SW480 (cell line): ENCODE data around the gene MDK.

Experiments used
- DNase-seq: peaks from one replicate; pipeline ENCODE4 v3.0.0-alpha.2; 2016; ENCODE audit warnings: low spot score

MDK gene

DNA sequence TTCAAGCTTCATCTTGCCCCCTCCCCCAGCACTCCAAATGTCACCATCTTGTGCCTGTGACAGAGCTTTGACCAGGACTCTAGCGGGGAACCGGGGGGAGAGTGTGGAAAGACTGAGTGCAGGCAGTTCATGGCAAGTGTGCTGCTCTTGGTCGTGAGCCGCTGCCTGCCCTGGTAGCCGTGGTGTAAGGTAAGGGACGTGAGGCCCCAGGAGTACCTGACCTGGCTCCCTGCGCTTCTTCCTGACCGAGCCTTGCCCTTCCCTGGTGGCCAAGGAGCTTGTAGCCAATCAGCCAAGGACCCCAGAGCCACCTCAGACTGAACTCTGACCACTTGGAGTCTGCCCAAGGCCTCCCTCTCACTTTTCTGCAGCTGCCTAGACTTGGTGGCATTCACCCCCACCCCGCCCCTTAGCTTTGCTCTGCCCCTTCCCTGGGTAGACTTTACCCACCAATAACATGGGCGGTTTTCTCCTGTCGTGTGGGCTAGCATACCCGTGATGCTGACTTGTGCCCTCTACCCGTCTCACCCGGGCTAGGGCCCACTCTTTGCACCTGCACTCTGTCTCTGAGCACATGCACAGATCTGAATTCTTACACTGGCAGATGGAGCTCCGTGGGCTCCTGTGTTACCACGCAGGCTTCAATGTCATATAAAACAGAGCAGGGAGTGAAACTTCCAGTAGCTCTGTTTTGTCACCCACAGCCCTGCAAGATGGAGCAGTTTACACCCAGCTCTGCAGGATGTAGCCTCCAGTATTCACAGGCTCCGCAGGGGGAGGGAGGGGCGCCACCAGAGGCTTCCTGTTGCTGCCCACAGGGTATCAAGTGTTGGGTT is 32.7 kb upstream of the MDK start:
- no peak for DNase-seq

DNA sequence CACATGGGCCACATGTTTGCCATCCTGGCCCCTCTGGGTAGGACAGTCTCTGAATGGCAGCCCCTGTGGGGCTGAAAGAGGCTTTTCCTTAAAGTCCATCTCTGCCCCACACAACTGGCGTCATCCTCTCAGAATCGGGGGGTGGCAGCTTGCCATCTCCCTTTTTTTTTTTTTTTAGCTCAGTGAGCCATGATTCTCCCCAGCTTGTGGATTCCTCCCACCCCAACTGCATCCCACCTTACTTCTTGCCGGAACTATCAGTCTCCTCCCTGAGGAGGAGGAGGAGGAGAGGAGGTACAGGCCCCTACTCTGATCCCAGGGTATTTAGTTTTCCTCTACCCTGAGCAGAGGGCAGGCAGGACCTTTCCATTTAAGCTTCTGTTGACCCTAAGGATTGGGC is 30.8 kb upstream of the MDK start:
- no peak for DNase-seq

DNA sequence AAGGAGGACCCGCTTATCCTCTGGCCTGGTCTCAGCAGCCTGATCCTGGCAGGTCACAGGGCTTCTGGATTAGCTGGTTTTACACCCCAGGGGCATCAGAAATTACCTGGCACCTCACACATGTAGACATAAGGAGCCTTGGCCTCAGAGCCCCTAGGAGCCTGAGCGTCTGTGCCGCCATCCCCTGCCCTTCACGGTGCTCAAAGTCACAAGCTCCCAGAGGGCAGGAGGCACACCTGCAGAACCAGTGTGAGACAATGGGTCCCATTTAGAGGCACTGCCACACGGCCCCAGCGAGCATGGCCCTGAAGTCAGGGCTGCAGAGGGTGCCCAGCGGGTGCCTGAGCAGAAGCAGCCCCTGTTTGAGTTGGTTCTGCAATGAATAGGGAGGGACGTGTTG is 30.3 kb upstream of the MDK start:
- no peak for DNase-seq

DNA sequence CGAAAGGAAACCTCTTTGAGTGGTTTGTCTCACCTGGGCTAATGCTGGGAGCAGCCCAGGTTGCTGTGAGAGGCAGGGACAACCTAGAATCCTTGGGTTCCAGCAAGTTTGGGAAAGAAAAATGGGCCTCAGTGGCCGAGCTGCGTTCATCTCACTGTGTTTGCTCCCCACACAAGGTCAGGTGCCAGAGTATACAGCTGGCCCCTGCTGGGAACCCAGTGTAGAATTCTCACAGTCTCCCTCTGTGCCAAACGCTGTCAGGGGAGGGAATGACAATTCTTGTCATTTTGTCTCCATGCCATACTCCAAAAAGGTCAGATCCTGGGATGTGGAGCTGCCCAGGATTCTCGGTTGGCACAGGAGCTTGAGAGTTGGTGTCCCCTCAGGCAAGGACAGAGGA is 29.9 kb upstream of the MDK start:
- no peak for DNase-seq

DNA sequence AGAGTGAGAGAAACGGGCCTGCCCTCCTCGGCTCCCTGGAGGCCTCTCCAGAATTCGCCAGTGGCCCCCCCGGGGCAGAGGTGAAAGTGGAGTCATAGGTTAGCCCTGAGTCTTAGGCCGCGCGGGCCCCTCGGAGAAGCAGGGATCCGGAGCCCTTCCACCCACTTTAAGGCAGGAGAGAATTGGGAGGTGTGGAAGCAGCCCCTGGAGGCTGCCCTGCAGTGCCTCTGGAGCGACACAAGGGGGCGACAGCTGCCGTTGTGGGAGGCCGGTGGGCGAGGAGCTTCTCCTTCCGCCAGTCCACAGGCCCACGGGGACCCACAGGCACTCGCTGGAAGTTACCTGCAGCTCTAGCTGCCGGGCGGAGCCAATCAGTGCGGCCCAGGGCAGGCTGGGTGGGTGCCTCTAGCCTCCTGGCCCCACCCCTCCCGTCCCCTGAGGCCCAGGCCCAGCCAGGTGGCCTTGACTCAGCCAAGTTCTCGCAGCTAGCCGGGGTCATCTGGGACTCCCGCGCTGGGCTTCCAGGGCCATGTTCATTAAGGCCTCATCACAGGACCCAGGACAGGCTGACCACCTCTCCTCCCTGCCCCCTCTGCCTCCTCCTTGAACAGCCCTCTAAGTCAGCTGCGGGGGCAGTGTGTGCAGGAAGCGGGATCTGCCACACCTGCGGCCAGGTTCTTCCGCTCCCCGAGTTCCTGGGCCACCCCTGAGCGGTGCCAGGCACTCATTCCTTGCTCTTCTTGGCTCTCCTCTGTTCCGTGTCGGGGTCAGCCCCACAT is 29.2 kb upstream of the MDK start:
- no peak for DNase-seq

DNA sequence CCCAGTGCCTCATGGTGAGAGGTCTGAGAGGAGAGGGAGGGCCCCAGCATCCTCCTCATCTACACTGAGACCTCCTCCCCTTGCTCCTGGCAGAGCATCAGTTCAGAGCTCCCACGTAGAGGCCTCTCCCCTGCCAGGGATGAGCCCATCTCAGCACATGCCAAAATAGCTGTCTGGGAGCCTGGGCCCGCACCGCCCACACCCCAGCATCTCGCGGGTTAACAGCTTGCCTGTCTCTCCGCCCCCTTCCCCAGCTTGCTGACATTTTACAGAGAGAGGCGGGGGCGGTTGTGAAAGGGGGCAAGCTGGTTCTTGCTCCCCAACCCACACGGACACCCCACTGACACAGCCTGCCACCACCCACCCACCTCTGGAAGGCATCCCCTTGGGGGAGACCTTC is 27.8 kb upstream of the MDK start:
- no peak for DNase-seq

DNA sequence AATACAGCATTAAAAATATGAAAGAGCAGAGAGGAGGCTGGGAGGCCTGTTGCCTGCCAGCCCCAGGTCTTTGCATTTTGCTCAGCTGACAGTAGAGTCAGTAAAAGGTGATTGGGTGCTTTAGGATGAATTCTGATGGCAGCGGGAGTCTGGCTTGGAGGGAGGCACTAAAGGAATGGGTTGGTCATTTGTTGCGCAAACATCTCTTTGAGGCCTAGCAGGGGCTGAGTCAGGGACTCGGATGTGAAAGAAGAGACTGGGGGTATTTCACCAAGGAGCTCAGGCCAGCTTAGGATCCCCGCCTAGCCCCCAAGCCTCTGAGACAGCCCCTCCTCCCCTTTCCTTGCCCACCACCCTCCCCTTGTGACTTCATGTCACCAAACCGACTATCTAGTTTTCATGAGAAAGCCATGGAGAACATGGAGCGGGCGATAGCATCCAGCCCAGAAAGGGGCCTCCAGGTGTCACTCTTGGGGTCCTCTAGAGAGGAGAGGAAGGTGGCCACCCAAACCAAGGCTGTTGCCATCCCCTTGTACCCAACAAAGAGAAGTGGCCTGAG is 24.5 kb upstream of the MDK start:
- DNase-seq = no peak

DNA sequence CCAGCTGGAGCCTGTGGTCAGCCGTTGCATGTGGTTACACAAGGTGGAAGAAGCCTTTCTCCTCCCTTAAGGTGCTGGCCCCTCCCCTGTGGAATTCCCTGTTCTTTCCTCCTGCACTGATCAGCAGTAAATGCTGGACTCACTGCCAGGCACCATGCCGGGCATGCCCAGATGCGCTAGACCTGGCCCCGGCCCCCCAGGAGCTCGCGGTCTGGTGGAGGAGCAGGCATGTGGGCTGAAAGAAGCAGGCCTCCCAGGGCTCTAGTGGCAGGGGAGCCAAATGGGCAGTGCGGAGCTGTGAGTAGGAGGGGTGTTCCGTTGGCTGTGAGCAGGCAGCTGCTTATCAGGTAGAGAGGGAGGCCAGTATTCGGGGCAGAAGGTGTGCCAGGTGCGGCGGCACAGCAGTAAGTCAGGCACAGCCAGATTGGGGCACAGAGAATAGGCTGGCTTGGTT is 24.0 kb upstream of the MDK start:
- no peak for DNase-seq

DNA sequence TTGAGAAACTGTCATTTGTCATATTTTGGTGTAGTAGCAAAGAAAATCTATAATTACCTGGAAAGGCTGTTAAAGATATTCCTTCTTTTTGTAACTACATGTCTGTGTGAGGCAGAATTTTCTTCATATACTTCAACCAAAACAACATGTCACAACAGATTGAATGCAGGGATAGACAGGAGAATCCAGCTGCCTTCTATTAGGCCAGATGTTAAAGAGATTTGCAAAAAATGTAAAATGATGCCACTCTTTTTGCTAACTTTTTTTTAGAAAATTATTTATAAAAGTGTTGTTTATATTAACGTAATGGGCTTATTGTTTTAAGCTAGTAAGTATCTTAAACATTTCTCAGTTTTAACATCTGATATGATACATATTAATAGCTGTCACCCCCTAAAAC is 21.5 kb upstream of the MDK start:
- DNase-seq = no peak

DNA sequence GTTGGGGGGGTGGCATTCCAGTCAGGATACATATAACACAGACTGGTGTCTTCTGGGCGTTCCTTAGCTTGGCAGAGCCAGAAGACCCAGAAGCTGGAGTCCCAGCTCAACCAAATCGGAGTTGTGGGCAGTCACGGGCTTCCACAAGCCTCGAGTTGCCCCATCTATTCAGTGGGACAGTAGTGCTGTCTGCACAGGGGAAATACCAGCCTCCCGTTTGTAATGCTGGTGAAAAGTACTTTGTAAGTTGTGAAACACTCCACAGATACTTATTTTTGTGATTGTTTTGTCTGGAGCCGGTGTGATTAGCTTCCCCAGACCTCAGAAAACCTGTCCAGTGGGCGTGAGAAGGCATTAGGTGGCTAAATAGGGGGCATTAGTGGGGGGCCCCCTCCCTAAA is 20.6 kb upstream of the MDK start:
- no peak for DNase-seq

DNA sequence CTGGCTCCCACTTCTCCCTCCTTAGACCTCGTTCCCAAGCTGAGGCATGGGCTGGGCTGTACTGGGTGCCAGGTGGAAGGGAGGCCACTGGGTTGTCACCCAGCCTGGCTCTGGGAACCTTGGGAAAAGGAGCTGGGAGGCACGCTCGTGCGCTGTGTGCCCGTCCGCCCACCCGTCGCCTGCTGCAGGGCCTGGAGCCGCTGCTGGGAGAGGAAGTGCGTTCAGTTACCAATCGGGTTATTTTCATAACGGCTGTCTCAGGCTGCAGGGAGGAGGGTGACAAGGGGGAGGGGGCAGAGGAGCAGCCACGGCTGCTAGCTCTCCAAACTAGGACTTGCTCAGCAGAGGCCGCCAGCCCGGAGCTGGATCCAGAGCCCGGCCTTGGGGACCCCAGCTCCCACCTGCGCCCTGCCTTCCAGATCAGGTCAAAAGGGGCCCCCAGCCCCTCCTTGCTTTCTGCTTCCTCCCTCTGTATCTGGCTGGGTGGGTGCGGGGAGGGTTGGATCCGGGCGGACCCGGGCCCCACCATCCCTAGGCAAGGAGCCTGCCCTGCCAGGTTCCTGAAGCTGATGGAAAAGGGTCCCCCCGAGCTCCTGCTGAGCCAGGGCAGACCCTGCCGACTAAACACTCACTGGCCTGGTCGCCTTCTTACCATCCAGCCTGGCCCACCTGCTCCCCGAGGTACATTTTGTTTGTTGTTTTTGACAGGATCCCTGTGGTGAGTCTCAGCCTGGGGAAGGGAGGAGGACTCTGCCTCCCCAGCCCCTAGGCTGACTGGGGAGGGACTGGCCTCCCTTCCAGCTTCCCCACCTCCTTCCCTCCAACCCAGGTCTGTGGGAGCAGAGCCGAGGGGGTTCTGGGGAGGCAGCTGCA is 19.9 kb upstream of the MDK start:
- no peak for DNase-seq

DNA sequence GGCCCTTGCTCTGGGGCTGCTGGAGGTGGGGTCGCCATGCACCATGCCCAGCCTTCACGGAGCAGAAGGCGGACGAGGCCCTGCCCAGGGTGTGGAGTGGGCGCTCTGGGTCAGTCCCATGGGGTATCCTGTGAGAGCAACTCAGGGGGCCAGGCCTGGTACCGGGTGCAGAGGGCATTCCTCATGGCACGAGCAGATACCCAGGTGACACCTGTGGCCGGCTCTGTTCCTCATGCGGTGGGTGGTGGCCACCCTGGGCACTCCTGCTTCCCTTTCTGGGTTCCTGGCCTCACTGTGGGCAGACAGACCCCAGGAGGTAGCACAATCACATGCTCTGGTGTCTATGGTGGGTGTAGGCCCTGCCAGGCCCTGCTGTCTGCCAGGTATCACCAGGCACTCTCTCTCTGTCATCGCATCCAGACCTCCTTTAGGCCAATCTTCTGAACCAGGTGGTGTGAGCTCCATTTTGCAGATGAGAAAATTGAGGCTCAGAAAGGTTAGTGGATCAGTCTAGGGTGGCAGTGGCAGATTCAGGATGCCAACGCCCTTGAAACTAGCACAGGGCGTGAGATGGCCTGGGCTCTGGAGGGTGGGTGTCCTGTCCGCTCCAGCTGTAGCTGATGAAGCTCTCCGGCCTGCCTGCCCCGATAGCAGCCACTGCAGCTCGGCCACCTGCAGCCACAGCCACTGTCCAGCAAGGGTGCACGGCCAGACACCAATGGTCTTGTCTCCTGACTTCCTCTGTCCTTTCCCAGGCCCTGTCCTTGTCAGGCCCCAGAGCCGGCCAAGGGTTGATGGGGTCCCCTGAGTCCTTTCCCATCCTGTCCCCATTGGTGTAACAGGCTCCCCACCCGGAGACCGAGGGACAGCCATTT is 19.1 kb upstream of the MDK start:
- DNase-seq = no peak

DNA sequence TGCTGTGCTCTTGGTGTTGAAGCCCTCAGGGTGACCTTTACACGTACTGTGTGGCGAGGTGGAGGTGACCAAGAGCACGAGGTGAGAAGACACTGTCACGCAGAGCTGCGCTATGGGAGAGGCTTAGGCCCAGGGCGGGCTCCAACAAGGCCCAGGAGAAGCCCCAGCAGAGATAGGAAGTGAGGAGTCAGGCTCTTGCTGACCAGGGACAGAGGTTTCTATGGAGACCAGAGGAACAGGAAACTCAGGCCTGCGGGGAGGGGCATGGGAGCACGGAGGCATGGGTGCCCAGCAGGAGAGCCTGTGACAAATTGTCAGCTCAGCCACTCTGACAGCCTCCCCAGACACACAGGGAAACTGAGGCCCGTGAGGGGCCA is 18.4 kb upstream of the MDK start:
- DNase-seq = peak; percentile 67

DNA sequence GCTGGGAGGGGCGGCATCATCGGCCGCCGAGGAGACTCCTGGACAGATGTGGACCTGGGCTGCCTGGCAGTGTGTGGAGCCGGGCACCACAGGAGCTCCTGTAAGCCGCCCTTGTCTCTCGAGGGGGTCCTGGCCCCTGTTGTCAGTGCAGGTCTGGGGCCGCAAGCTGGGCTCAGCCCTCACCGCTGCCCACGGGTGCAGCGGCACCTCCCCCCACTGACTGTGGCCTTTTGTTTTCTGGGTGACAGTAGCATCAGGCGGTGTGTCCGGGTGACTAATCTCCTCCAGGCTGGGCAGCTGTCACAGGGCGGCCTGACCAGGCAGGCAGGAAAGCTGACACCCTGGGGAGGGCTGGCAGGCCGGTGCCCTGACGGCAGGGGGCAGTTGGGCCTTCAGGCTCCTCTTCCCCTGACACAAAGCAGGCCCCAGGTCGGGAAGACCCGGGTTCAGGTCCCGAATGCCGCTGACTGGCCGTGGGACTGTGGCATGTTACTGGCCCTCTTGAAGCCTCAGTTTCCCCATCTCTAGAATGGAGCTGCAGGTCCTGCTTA is 17.9 kb upstream of the MDK start:
- peak; percentile 83 for DNase-seq

DNA sequence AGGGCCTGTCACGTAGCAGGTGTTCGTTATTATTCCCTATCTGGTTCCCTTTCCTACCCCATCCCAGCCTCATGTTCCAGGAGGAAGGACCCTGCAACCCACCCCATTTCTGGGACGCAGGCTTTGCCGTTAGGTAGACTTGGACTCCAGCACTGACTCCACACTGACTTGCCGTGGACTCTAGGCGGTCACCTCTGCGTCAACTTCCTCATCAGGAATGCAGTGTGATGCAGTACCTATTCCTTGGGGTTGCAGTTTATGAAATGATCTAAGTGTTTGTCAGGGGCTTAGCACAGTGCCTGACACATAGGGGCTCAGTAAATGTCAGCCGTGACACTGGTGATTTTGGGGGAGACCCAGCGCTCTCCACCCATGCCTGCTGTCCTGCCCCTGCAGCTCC is 17.4 kb upstream of the MDK start:
- DNase-seq = no peak

DNA sequence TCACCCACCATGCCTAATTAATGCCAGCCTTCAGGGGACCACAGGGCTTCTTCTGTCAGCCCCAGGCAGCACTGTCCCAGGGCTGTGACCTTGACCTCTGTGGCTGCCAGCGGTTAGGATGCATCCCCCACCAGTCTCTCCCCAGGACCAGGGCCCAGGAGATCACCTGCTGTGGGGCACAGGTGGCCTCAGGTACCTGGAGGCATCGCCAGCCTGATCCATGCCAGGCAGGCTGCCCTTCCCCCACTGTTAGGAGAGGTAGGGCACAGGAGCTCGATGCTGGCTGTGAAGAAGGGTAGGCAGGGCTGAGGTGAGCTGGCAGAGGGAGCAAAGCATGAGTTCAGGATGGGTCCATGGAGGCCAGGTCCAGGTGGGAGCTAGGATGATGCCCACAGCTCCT is 16.7 kb upstream of the MDK start:
- DNase-seq = no peak

DNA sequence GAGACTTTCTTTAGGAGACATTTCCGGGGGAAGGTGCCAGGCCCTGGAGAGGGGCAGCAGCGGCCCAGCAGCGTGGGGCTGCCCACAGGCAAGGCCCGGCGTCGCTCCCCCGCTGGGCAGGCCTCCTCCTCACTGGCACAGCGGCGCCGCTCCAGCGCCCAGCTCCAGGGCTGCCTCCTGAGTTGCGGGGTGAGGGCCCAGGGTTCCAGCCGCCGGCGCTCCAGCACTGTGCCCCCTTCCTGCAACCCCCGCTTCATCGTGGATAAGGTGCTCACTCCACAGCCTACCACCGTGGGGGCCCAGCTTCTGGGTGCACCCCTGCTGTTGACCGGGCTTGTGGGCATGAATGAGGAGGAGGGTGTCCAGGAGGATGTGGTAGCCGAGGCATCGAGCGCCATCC is 15.2 kb upstream of the MDK start:
- DNase-seq = no peak

DNA sequence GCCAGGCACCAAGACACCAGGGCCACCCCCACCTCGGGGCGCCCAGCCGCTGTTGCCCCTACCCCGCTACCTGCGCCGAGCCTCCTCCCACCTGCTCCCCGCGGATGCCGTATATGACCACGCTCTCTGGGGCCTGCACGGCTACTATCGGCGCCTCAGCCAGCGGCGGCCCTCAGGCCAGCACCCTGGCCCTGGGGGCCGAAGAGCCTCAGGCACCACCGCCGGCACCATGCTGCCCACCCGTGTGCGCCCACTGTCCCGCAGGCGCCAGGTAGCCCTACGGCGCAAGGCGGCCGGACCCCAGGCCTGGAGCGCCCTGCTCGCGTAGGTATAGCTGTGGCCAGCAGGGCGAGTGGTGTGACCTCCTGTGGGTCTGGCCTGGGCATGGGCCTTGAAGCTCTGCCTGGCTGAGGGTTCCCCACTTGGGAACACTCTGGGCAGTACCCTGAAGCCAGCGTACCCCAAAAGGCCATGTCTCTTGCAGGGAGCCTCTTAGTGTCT is 14.8 kb upstream of the MDK start:
- no peak for DNase-seq

DNA sequence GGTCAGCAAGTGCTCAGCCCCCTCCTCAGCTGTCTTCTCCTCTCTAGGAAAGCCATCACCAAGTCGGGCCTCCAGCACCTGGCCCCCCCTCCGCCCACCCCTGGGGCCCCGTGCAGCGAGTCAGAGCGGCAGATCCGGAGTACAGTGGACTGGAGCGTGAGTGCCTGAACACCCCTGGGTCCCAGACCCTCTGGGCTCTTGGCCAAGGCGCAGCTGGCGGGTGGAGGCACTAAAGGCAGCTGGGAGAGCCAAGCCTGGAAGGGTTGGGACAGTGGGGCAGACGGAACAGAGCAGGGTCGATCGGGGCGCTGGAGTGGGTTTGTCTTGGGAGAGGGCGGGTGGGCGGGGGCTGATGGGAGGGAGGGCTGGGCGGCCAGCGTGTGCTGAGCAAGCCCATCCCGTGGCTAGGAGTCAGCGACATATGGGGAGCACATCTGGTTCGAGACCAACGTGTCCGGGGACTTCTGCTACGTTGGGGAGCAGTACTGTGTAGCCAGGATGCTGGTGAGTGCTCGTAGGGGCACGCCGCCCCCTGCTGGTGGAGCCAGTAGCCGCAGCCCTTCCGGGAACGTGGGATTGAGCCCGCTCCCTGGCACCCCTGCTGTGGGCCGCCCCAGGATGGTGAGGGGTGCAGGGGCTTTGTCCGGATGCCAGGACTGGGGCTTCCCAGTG is 14.1 kb upstream of the MDK start:
- DNase-seq = no peak

DNA sequence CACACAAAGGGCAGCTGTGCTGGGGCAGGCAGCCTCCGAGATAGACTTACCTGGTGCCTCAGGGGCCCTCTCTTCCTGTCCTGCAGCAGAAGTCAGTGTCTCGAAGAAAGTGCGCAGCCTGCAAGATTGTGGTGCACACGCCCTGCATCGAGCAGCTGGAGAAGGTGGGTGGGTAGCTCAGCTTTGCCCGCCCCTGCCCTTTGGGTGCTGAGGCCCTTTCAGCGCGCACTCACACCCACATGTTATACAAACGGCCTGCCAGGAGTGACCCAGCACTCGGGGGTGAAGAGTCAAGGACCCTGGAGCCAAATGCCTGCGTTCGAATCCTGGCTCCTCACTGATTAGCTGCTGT is 13.6 kb upstream of the MDK start:
- no peak for DNase-seq
